Measurements from ENCODE around the gene TCTN2. TPM values are rescaled to one million over a fixed set of nuclear protein-coding genes. Genes with fewer than 3 reads are reported as not detected.

Gene TCTN2
- total RNA-seq, 4 donors from 2014 or later = 1.2 to 9.1 (median 4.3) TPM

- Histone ChIP-seq H3K4me1 (no peaks in the 10 kb centered on the region), H3K27me3 (no peaks in the 10 kb centered on the region), H3K9me3 (no peaks in the 10 kb centered on the region), H3K4me3 (no peak overlapping the region), H3K36me3 (peaks cover 0 to 6% (median 0%) of the 10 kb centered on the region in 3 donors), H3K27ac (no peak overlapping the region)
- no peak for TF ChIP-seq POLR2A (IDR thresholded peaks at IDR 0.05)
- TF ChIP-seq, protein P1, sequence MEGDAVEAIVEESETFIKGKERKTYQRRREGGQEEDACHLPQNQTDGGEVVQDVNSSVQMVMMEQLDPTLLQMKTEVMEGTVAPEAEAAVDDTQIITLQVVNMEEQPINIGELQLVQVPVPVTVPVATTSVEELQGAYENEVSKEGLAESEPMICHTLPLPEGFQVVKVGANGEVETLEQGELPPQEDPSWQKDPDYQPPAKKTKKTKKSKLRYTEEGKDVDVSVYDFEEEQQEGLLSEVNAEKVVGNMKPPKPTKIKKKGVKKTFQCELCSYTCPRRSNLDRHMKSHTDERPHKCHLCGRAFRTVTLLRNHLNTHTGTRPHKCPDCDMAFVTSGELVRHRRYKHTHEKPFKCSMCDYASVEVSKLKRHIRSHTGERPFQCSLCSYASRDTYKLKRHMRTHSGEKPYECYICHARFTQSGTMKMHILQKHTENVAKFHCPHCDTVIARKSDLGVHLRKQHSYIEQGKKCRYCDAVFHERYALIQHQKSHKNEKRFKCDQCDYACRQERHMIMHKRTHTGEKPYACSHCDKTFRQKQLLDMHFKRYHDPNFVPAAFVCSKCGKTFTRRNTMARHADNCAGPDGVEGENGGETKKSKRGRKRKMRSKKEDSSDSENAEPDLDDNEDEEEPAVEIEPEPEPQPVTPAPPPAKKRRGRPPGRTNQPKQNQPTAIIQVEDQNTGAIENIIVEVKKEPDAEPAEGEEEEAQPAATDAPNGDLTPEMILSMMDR (IDR thresholded peaks at IDR 0.05) = no peak
- DNase-seq = no peak
These were observed 36.6 kb downstream of the TCTN2 start for GRCh38 chr12:123707466-123707865.

- H3K36me3 ChIP-seq = no peaks in the 10 kb centered on the region
- peak in 1 of 3 donors; percentile 58 for DNase-seq
- H3K9me3 ChIP-seq = no peaks in the 10 kb centered on the region
- TF ChIP-seq POLR2A (IDR thresholded peaks at IDR 0.05) = no peak
- TF ChIP-seq, protein P1 (IDR thresholded peaks at IDR 0.05) = no peak
- peak overlapping the region; percentile 77 to 87 (median 80) for H3K27ac ChIP-seq
- H3K27me3 ChIP-seq = no peaks in the 10 kb centered on the region
- H3K4me1 ChIP-seq = peaks cover 0 to 25% (median 4%) of the 10 kb centered on the region in 4 donors
- peak overlapping the region; percentile 95 to 99 (median 98) for H3K4me3 ChIP-seq
These were observed 41.9 kb downstream of the TCTN2 start for GRCh38 chr12:123712780-123713319.

GRCh38 chr12:123713398-123713797, 42.5 kb downstream of the TCTN2 start:
- Histone ChIP-seq H3K4me3 (peak overlapping the region; percentile 95 to 99 (median 98)), H3K36me3 (no peaks in the 10 kb centered on the region), H3K27ac (peak overlapping the region in 3 of 4 donors; percentile 77 to 81 (median 80)), H3K27me3 (no peaks in the 10 kb centered on the region), H3K4me1 (peaks cover 0 to 25% (median 4%) of the 10 kb centered on the region in 4 donors), H3K9me3 (no peaks in the 10 kb centered on the region)
- peak in 1 of 3 donors; percentile 57 for DNase-seq
- TF ChIP-seq POLR2A (IDR thresholded peaks at IDR 0.05) = peak; percentile 31 to 55
- TF ChIP-seq, protein P1 (IDR thresholded peaks at IDR 0.05) = no peak

DNA sequence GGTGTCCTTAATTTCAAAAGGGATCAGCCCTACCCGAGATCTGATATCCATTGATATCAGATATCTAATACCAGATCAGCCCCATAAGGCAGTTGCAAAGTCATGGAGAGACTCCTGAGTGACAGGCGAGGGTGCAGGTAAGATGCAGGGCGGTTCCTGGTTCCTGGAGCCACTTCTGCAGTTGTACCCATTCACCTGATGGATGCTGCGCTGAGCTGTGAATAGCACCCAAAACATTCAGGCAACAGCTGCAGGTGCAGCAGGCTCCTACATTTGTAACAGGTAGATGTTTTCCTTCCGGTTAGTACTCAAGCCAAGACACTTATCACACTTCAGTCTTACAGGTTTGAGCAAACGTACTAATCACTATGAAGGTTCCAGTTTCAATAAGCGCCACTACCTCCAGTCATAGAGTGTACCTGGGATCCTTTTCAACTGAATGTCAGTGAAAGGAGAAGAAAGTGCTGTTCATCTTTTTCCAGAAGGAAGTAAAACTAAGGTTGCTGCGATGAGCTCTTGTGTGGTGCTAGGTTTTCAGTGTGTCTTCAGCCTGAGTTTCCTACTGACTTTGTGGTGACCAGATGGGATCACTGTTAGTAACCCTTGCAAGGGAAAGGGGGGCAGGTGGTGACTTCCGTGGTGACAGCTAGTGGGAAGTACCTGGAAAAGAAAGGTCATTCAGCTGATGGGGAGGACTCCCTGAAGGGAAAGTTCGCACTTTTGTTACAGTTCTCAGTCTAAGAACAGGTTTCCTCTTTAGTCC, 43.1 kb downstream of the TCTN2 start:
- H3K27me3 ChIP-seq = no peaks in the 10 kb centered on the region
- H3K4me3 ChIP-seq = peak overlapping the region in 3 of 4 donors; percentile 95 to 99 (median 98)
- H3K27ac ChIP-seq = peak overlapping the region; percentile 15 to 81 (median 78)
- H3K4me1 ChIP-seq = peaks cover 0 to 25% (median 4%) of the 10 kb centered on the region in 4 donors
- peaks cover 0 to 1% (median 0%) of the 10 kb centered on the region in 3 donors for H3K36me3 ChIP-seq
- H3K9me3 ChIP-seq = no peaks in the 10 kb centered on the region
- peak in 1 of 3 donors; percentile 55 for DNase-seq
- TF ChIP-seq, protein P1 (IDR thresholded peaks at IDR 0.05) = no peak
- no peak for TF ChIP-seq POLR2A (IDR thresholded peaks at IDR 0.05)

DNA sequence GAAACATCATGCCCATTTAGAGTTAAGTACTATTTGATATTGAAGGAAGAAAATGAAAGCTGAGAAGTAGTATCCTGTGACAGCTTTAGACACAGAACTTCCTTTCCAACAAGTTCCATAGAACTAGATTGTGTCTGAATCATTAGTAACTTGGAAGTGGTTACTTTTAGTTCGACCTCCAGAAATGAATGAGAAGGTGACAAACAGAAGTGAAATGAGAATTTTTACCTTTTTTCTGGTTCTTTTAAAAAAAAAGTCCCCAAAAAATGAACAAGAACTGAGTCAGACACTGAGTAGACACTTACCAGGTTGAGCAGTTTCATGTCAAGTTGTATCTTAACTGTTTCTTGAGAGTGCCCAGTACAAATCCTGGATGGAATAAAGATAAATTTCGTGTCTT, 44.3 kb downstream of the TCTN2 start:
- no peak for DNase-seq
- no peak for TF ChIP-seq POLR2A (IDR thresholded peaks at IDR 0.05)
- TF ChIP-seq, protein P1 (IDR thresholded peaks at IDR 0.05) = no peak
- peaks cover 0 to 13% (median 0%) of the 10 kb centered on the region in 3 donors for H3K36me3 ChIP-seq
- no peaks in the 10 kb centered on the region for H3K27me3 ChIP-seq
- H3K27ac ChIP-seq = no peak overlapping the region
- no peaks in the 10 kb centered on the region for H3K9me3 ChIP-seq
- H3K4me1 ChIP-seq = peaks cover 0 to 25% (median 4%) of the 10 kb centered on the region in 4 donors
- H3K4me3 ChIP-seq = no peak overlapping the region

Measured in Peyer's patch (tissue), 4 donors.